Measurements from ENCODE around the gene STAG1. TPM values are rescaled to one million over a fixed set of nuclear protein-coding genes. Genes with fewer than 3 reads are reported as not detected.
A peak's percentile ranks its signal among the peaks of the same experiment; 100 is the strongest.

The STAG1 gene
- polyA plus RNA-seq, 1 of the 3 experiments (the other 2 are of a cell fraction): 5.5 TPM

GRCh38 chr3:136343873-136344555, 408.2 kb downstream of the STAG1 start (continued):
- no peak for TF ChIP-seq IRF3 (IDR thresholded peaks at IDR 0.05; ENCODE audit: low read depth, low read length)
- TF ChIP-seq FOSL2 (IDR thresholded peaks at IDR 0.05; ENCODE audit: borderline replicate concordance, low read depth): peak; percentile 96
- TF ChIP-seq TEAD4 (IDR thresholded peaks at IDR 0.05; ENCODE audit: borderline replicate concordance, insufficient read depth): peak; percentile 76; the same call in 1 of the 2 replicates
- TF ChIP-seq SIN3A (IDR thresholded peaks at IDR 0.05; ENCODE audit: borderline replicate concordance, low read depth, low read length): 0 out of 2 replicates have a peak, but pooled peaks have one; percentile 56
- TF ChIP-seq CTCF (IDR thresholded peaks at IDR 0.05): no peak
- TF ChIP-seq EP300 (IDR thresholded peaks at IDR 0.05; ENCODE audit: borderline replicate concordance in 1 of 2, low read depth in 1 of 2, low read length in 1 of 2): peak; percentile 77 to 89
- no peak for TF ChIP-seq USF1 (IDR thresholded peaks at IDR 0.05; ENCODE audit: borderline replicate concordance, low read depth)
- TF ChIP-seq RFX5 (IDR thresholded peaks at IDR 0.05; ENCODE audit: low read length): no peak

- Histone ChIP-seq H3K4me3 (ENCODE audit: low read depth in 2 of 2, low read length in 1 of 2) (no peak overlapping the region), H3K27me3 (ENCODE audit: insufficient read depth) (no peaks in the 10 kb centered on the region), H2AFZ (ENCODE audit: low read depth) (no peak overlapping the region), H3K4me1 (ENCODE audit: control insufficient read depth in 1 of 2, insufficient read depth in 2 of 2, low read depth in 1 of 2, low read length in 1 of 2) (peaks cover 11 to 14% of the 10 kb centered on the region in 2 experiments), H3K27ac (ENCODE audit: low read depth in 2 of 2, low read length in 1 of 2) (peak overlapping the region; percentile 83 to 88), H3K79me2 (ENCODE audit: insufficient read depth) (0 out of 2 replicates have a peak, but pooled peaks cover 4% of the 10 kb centered on the region), H3K9ac (no peak overlapping the region), H3K9me2 (no peaks in the 10 kb centered on the region), H3F3A (replicated peaks; ENCODE audit: insufficient read depth) (peaks cover 12% of the 10 kb centered on the region), H3K9me3 (no peaks in the 10 kb centered on the region), H3K4me2 (0 out of 2 replicates have a peak overlapping the region, but pooled peaks have one; percentile 15), H3K36me3 (replicated peaks in 1 of 2; ENCODE audit: control insufficient read depth in 1 of 2, insufficient read depth in 2 of 2, low read length in 1 of 2) (peaks cover 9 to 33% of the 10 kb centered on the region in 2 experiments), H4K20me1 (ENCODE audit: insufficient read depth) (no peaks in the 10 kb centered on the region)
- POLR2A ChIA-PET: no interaction called here
- DNase-seq: no peak
- no peak for TF ChIP-seq FOXM1 (IDR thresholded peaks at IDR 0.05; ENCODE audit: low read depth)
- no peak for TF ChIP-seq USF1 (IDR thresholded peaks at IDR 0.05; ENCODE audit: borderline replicate concordance, low read depth)
- TF ChIP-seq CTCF (IDR thresholded peaks at IDR 0.05): no peak
- TF ChIP-seq CHD2 (IDR thresholded peaks at IDR 0.05; ENCODE audit: low read length, partially characterized antibody): no peak
- no peak for TF ChIP-seq ELF1 (IDR thresholded peaks at IDR 0.05)
- no peak for TF ChIP-seq IRF3 (IDR thresholded peaks at IDR 0.05; ENCODE audit: low read depth, low read length)
- TF ChIP-seq TEAD4 (IDR thresholded peaks at IDR 0.05; ENCODE audit: borderline replicate concordance, insufficient read depth): no peak
- TF ChIP-seq MEF2A (IDR thresholded peaks at IDR 0.05; ENCODE audit: borderline replicate concordance, low read depth): no peak
- CTCF ChIA-PET: interaction anchor here (2.1 kb wide), 1 partner anchor 48 kb away, joined by 4 read pairs; no protein-coding TSS in a partner anchor
- 48% methylated on average over 2 of the region's 2 CpGs for WGBS (ENCODE audit: low lambda C conversion rate)
These were observed 408.7 kb downstream of the STAG1 start for GRCh38 chr3:136343446-136343845.
